ENCODE data around the gene AEBP1. TPM values are rescaled to one million over a fixed set of nuclear protein-coding genes. Genes with fewer than 3 reads are reported as not detected.

AEBP1 gene
- total RNA-seq, 2 experiments from 2014 or later: 0.30 to 0.38 TPM

DNA sequence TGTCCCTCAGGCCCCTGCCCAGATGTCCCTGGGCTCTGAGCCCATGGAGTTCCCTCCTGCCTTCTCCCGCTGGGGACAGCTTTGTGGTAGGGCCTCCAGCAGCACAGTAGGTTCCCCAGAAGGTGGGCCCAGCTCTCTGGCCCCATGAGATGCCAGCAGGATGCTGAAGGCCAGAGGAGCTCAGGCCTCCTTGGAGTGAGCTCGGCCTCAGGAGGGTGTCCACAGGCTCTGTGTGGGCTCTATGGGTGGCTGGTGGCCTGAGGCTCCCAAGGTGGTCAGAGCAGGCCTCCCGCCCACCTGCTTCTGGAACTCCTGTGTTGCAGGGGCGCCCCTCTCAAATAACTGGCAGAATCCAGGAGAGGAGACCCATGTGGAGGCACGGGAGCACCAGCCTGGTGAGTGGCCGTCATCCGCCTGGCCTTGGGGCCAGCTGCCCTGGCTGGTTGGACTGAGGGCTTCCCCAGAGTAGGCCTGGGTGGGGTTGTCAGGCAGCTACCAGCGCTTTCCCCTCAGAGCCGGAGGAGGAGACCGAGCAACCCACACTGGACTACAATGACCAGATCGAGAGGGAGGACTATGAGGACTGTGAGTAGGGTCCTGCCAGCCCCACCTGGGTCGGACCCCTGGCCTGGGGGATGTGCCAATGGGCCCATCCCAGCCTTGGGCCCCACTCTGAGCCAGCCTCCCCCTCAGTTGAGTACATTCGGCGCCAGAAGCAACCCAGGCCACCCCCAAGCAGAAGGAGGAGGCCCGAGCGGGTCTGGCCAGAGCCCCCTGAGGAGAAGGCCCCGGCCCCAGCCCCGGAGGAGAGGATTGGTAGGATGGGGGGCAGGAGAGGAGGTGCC, 3.2 kb downstream of the AEBP1 start:
- H3K4me3 Mint-ChIP-seq: no peak overlapping the region
- peaks cover 30% of the 10 kb centered on the region for H3K27me3 Mint-ChIP-seq
- H3K9me3 Mint-ChIP-seq: no peaks in the 10 kb centered on the region
- ChIA-PET POLR2A (interaction anchor here (0.7 kb wide), 1 partner anchor 8 kb away, joined by 3 read pairs; no protein-coding TSS in a partner anchor), CTCF (interaction anchor here (0.9 kb wide), 1 partner anchor 15 kb away, joined by 3 read pairs; no protein-coding TSS in a partner anchor)
- no peaks in the 10 kb centered on the region for H3K36me3 Mint-ChIP-seq (ENCODE audit: low read depth)
- H3K27ac Mint-ChIP-seq: no peak overlapping the region
- peaks cover 4% of the 10 kb centered on the region for H3K4me1 Mint-ChIP-seq
- no peak for DNase-seq

DNA sequence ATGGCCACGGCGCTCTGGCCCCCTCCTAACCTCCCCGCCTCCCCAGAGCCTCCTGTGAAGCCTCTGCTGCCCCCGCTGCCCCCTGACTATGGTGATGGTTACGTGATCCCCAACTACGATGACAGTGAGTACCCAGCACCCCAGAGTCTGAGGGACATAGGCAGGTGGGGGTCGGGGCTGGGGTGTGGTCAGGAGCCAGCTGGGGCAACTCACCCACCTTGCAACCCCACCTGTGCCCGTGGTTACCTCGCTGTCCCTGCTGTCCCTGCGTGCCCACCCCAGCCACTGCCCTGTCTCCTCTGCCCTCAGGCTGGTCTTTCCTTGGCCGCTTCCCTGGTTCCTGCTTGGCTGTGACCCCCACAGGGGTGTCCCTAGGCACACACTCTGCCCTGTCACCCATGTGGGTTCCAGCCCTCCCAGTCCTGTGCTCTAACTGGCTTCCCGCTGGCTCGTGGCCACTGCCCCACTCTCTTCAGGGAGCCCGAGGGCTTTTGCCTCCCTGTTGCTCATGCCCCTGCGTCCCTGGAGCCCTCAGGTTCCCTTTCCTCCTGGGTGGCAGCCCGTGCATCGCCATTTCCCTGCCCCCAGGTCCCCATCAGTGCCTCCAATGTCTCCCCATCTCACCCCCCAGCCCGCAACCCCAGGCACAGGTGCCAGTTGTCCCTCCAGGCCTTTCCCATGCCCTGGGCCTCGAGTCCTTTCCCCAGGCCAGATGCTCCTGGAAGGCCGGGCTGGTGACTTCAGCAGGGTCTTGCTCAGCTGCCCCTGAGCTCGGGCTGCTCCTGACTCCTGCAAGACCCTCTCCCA, 4.0 kb downstream of the AEBP1 start:
- Mint-ChIP-seq H3K9me3 (no peaks in the 10 kb centered on the region), H3K4me3 (no peak overlapping the region), H3K36me3 (ENCODE audit: low read depth) (no peaks in the 10 kb centered on the region), H3K27ac (no peak overlapping the region), H3K4me1 (peaks cover 4% of the 10 kb centered on the region), H3K27me3 (peaks cover 22% of the 10 kb centered on the region)
- POLR2A ChIA-PET: no interaction called here
- no peak for DNase-seq
- CTCF ChIA-PET: no interaction called here

DNA sequence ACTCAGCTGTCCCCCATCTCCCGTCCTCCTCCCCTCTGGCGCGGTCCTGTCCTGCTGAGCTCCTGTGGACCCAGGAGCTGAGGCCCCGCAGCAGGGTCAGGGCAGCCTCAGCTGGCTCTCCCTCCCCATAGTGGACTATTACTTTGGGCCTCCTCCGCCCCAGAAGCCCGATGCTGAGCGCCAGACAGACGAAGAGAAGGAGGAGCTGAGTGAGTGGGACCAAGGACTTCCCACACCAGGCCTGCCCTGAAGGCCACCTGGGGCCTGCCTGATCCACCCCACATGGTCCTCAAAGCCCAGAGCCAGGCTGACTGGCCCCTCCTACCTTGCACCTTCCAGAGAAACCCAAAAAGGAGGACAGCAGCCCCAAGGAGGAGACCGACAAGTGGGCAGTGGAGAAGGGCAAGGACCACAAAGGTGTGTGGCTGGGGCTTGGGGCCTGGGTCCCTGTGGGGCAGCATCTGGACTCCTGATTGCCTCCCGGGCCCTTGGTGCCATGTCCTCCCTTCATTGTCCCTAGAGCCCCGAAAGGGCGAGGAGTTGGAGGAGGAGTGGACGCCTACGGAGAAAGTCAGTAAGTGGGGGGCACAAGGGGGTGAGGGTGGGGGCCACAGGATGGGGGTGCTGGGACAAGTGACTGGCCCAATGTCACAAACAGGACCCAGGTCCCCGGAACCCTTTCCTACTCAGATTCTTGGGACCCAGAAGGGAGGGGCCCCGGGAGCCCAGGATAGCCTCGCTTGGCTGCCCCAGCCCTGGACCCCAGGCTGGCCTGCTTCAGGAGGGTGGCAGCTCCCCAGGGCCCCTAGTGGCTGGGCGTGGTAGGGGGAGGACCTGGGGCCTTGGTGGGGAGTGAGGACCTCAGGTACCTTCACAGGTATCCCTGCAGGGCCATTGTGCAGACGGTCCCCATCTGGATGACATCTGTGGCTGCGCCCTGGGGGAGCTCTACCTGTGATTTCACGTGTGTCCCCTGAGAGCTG, 4.9 kb downstream of the AEBP1 start:
- Mint-ChIP-seq H3K4me3 (no peak overlapping the region), H3K4me1 (peaks cover 2% of the 10 kb centered on the region), H3K9me3 (no peaks in the 10 kb centered on the region), H3K27me3 (peaks cover 16% of the 10 kb centered on the region), H3K27ac (no peak overlapping the region), H3K36me3 (ENCODE audit: low read depth) (peaks cover 4% of the 10 kb centered on the region)
- ChIA-PET CTCF (interaction anchor here (1.0 kb wide), 1 partner anchor 11 kb away, joined by 4 read pairs; no protein-coding TSS in a partner anchor), POLR2A (interaction anchor here (1.2 kb wide), 1 partner anchor 15 kb away, joined by 3 read pairs; no protein-coding TSS in a partner anchor)
- no peak for DNase-seq

DNA sequence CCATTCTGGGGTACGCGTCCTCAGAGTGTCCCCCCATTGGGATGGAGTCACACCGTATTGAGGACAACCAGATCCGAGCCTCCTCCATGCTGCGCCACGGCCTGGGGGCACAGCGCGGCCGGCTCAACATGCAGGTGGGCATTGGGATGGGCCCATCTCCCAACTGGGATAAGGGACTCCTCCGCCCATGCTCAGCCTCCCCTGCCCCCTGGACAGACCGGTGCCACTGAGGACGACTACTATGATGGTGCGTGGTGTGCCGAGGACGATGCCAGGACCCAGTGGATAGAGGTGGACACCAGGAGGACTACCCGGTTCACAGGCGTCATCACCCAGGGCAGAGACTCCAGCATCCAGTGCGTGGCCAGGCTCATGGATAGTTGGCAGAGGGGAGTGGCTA, 5.8 kb downstream of the AEBP1 start:
- POLR2A ChIA-PET: interaction anchor here (1.2 to 1.3 kb wide), 2 partner anchors 12 to 16 kb away, joined by 3 to 4 read pairs; no protein-coding TSS in a partner anchor
- H3K27me3 Mint-ChIP-seq: peaks cover 14% of the 10 kb centered on the region
- DNase-seq: no peak
- H3K36me3 Mint-ChIP-seq (ENCODE audit: low read depth): peaks cover 4% of the 10 kb centered on the region
- H3K4me1 Mint-ChIP-seq: peaks cover 2% of the 10 kb centered on the region
- H3K9me3 Mint-ChIP-seq: no peaks in the 10 kb centered on the region
- CTCF ChIA-PET: interaction anchor here (1.0 kb wide), 1 partner anchor 12 kb away, joined by 4 read pairs; no protein-coding TSS in a partner anchor
- no peak overlapping the region for H3K27ac Mint-ChIP-seq
- H3K4me3 Mint-ChIP-seq: no peak overlapping the region

DNA sequence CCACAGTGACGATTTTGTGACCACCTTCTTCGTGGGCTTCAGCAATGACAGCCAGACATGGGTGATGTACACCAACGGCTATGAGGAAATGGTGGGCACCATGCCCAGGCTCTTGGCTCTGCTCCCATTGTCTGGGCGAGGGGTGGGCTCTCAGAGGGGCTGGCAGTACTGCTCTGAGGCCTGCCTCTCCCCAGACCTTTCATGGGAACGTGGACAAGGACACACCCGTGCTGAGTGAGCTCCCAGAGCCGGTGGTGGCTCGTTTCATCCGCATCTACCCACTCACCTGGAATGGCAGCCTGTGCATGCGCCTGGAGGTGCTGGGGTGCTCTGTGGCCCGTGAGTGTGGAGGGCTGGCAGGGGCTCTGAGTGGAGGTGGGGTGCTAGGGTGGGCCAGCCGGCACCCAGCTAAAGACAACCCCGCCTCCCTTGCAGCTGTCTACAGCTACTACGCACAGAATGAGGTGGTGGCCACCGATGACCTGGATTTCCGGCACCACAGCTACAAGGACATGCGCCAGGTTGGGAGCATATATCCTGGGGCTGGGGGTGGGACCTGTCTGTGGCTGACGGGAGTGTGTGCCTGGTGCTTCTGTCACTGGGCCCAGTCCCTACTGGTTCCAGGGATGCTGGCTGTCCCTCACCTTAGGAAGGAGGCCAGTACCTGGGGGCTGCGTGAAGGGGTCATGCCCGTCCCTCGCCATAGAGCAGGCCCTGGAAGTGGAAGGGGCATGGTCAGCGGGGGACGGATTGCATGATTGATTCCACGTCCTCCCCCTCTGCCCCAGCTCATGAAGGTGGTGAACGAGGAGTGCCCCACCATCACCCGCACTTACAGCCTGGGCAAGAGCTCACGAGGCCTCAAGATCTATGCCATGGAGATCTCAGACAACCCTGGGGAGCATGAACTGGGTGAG, 6.8 kb downstream of the AEBP1 start:
- no peaks in the 10 kb centered on the region for H3K9me3 Mint-ChIP-seq
- H3K4me1 Mint-ChIP-seq: no peaks in the 10 kb centered on the region
- peaks cover 4% of the 10 kb centered on the region for H3K27me3 Mint-ChIP-seq
- POLR2A ChIA-PET: interaction anchor here (0.6 to 1.3 kb wide), 3 partner anchors 12 to 66 kb away, joined by 3 to 4 read pairs (median 3); partner anchors contain the start of genes DBNL and POLD2
- CTCF ChIA-PET: no interaction called here
- H3K36me3 Mint-ChIP-seq (ENCODE audit: low read depth): peaks cover 7% of the 10 kb centered on the region
- no peak overlapping the region for H3K4me3 Mint-ChIP-seq
- DNase-seq: no peak
- no peak overlapping the region for H3K27ac Mint-ChIP-seq

DNA sequence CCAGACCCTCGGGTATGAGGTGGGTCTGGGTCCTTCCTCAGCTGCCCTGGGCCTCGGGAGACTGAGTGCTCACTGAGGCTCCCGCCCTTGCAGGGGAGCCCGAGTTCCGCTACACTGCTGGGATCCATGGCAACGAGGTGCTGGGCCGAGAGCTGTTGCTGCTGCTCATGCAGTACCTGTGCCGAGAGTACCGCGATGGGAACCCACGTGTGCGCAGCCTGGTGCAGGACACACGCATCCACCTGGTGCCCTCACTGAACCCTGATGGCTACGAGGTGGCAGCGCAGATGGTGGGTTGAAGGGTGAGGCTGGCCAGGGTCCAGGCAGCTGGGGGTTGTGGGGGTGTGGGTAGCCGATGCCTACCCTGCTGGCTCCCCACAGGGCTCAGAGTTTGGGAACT, 7.6 kb downstream of the AEBP1 start:
- no peaks in the 10 kb centered on the region for H3K27me3 Mint-ChIP-seq
- ChIA-PET CTCF (no interaction called here), POLR2A (interaction anchor here (1.0 kb wide), 1 partner anchor 67 kb away, joined by 3 read pairs; the partner anchor contains the start of gene DBNL)
- peaks cover 7% of the 10 kb centered on the region for H3K36me3 Mint-ChIP-seq (ENCODE audit: low read depth)
- H3K4me3 Mint-ChIP-seq: no peak overlapping the region
- no peaks in the 10 kb centered on the region for H3K4me1 Mint-ChIP-seq
- H3K9me3 Mint-ChIP-seq: no peaks in the 10 kb centered on the region
- H3K27ac Mint-ChIP-seq: no peak overlapping the region
- DNase-seq: no peak

DNA sequence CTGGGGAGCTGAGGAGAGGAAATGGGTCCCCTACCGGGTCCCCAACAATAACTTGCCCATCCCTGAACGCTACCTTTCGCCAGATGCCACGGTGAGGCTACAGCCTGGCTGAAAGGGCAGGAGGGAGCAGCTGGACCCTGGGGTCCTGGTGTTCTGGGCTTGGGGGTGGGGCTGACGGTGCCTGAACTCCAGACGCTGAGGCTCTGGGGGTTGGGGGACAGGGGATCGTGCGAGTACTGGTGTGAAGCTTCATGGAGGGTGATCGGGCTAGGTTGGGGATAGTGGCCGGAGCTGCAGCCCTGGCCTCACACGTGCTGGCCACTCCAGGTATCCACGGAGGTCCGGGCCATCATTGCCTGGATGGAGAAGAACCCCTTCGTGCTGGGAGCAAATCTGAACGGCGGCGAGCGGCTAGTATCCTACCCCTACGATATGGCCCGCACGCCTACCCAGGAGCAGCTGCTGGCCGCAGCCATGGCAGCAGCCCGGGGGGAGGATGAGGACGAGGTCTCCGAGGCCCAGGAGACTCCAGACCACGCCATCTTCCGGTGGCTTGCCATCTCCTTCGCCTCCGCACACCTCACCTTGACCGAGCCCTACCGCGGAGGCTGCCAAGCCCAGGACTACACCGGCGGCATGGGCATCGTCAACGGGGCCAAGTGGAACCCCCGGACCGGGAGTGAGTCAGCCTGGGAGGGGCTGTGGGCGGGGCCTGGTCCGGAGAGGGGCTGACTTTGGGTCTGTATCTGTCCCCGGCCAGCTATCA, 8.3 kb downstream of the AEBP1 start:
- H3K36me3 Mint-ChIP-seq (ENCODE audit: low read depth): peaks cover 7% of the 10 kb centered on the region
- H3K4me1 Mint-ChIP-seq: no peaks in the 10 kb centered on the region
- H3K9me3 Mint-ChIP-seq: no peaks in the 10 kb centered on the region
- CTCF ChIA-PET: no interaction called here
- POLR2A ChIA-PET: interaction anchor here (0.6 to 1.0 kb wide), 2 partner anchors 11 to 67 kb away, joined by 3 read pairs; partner anchors contain the start of genes DBNL and POLD2
- H3K27ac Mint-ChIP-seq: no peak overlapping the region
- no peaks in the 10 kb centered on the region for H3K27me3 Mint-ChIP-seq
- no peak overlapping the region for H3K4me3 Mint-ChIP-seq
- DNase-seq: no peak

DNA sequence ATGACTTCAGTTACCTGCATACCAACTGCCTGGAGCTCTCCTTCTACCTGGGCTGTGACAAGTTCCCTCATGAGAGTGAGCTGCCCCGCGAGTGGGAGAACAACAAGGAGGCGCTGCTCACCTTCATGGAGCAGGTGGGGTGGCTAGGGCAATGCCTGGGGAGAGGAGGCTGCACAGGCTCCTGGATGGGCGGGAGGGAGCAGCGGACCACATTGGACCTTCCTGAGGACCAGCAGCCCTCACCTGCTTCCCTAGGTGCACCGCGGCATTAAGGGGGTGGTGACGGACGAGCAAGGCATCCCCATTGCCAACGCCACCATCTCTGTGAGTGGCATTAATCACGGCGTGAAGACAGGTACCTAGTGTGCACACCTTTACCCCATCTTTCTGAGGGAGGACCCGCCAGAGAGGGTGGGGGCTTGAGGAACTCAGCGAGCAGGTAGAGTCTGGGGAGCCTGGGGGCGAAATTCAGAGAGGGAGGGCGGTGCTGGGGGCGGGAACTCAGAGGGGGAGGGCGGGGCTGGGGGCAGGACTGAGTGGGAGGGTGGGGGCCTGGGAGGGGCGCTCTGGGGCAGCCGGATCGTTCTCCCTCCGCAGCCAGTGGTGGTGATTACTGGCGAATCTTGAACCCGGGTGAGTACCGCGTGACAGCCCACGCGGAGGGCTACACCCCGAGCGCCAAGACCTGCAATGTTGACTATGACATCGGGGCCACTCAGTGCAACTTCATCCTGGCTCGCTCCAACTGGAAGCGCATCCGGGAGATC, 9.0 kb downstream of the AEBP1 start:
- no peak for DNase-seq
- Mint-ChIP-seq H3K36me3 (ENCODE audit: low read depth) (peaks cover 11% of the 10 kb centered on the region), H3K4me1 (no peaks in the 10 kb centered on the region), H3K27me3 (no peaks in the 10 kb centered on the region), H3K4me3 (no peak overlapping the region), H3K27ac (no peak overlapping the region), H3K9me3 (no peaks in the 10 kb centered on the region)
- CTCF ChIA-PET: no interaction called here
- POLR2A ChIA-PET: interaction anchor here (0.6 kb wide), 1 partner anchor 10 kb away, joined by 3 read pairs; the partner anchor contains the start of gene POLD2

DNA sequence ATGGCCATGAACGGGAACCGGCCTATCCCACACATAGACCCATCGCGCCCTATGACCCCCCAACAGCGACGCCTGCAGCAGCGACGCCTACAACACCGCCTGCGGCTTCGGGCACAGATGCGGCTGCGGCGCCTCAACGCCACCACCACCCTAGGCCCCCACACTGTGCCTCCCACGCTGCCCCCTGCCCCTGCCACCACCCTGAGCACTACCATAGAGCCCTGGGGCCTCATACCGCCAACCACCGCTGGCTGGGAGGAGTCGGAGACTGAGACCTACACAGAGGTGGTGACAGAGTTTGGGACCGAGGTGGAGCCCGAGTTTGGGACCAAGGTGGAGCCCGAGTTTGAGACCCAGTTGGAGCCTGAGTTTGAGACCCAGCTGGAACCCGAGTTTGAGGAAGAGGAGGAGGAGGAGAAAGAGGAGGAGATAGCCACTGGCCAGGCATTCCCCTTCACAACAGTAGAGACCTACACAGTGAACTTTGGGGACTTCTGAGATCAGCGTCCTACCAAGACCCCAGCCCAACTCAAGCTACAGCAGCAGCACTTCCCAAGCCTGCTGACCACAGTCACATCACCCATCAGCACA, 9.7 kb downstream of the AEBP1 start:
- Mint-ChIP-seq H3K4me1 (no peaks in the 10 kb centered on the region), H3K36me3 (ENCODE audit: low read depth) (peaks cover 12% of the 10 kb centered on the region), H3K9me3 (no peaks in the 10 kb centered on the region), H3K27ac (no peak overlapping the region), H3K4me3 (no peak overlapping the region), H3K27me3 (no peaks in the 10 kb centered on the region)
- DNase-seq: no peak
- POLR2A ChIA-PET: no interaction called here
- CTCF ChIA-PET: no interaction called here

DNA sequence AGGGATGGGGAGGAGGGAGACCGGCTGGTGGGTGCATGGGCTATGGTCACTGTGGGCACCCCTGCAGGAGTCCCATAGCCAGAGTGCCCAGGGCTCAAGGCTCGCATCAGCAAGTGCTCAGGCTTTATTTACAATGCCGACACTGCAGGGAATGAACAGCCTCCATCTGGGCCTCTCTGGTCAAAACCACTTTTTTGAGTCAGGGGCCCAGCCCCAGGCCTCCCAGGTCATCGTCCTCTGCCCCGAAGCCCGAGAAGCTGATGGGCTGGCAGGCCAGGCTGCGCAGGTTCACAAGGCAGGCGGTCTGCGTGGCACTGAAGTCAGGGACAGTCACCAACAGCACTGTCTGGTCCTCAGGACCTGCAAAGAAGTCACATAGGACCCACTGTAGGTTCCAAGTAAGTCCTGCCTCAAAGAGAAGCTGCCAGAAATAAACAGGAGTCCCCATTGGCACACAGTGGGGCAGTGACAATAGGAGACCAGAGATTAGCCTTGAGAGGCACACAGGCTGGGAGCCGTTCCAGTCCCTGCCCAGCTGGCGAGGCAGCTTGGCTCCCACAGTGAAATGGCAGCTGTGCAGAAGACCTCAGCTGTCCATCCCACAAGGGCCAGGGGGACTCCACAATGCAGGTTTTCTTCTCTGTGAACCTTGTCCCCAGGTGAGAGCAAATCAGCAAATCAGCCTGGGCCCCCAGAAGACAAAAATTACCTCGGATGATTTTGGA, 10.6 kb downstream of the AEBP1 start:
- Mint-ChIP-seq H3K9me3 (no peaks in the 10 kb centered on the region), H3K36me3 (ENCODE audit: low read depth) (peaks cover 18% of the 10 kb centered on the region), H3K4me1 (peaks cover 3% of the 10 kb centered on the region), H3K4me3 (no peak overlapping the region), H3K27ac (no peak overlapping the region), H3K27me3 (no peaks in the 10 kb centered on the region)
- POLR2A ChIA-PET: interaction anchor here (0.8 kb wide), 1 partner anchor 8 kb away, joined by 3 read pairs; no protein-coding TSS in a partner anchor
- CTCF ChIA-PET: interaction anchor here (1.1 kb wide), 1 partner anchor 8 kb away, joined by 3 read pairs; the partner anchor contains the start of gene POLD2
- DNase-seq: no peak

Data from activated CD4-positive, alpha-beta memory T cell treated with anti-CD3 and anti-CD28 coated beads, Interleukin-2, amount 10 ng/mL, durations not matched to agents 7 days and 5 days (primary cell).